NCI-H1092 treated with DMSO at 0.1 percent for 48 hours (cell line): ENCODE measurements around the gene NPS.

Experiments
- DNase-seq: peaks from one replicate; lab custom pipeline; 2025; lab: John Stamatoyannopoulos, UW

NPS gene

GRCh38 chr10:127549009-127549408 lies at the start of gene NPS:
Gene NPS (plus strand): TSS chr10:127549309. CDS start chr10:127549369, 60 bp downstream.
- DNase-seq: no peak

- DNase-seq: no peak
Measured at GRCh38 chr10:127500127-127500526, 49.0 kb upstream of the NPS start.

GRCh38 chr10:127506094-127506493 lies 43.0 kb upstream of the NPS start:
- no peak for DNase-seq

- no peak for DNase-seq
Measured at GRCh38 chr10:127522298-127522697, 26.8 kb upstream of the NPS start.

- DNase-seq: no peak
Measured at GRCh38 chr10:127523476-127523875, 25.6 kb upstream of the NPS start.

GRCh38 chr10:127524229-127524628 lies 24.9 kb upstream of the NPS start:
- DNase-seq: no peak

- peak; percentile 6 for DNase-seq
Measured at GRCh38 chr10:127524908-127525665, 24.0 kb upstream of the NPS start.

- DNase-seq: no peak
Measured at GRCh38 chr10:127525686-127526085, 23.4 kb upstream of the NPS start.

GRCh38 chr10:127526161-127526560 lies 22.9 kb upstream of the NPS start:
- peak; percentile 88 for DNase-seq

- DNase-seq: no peak
Measured at GRCh38 chr10:127527320-127527719, 21.8 kb upstream of the NPS start.

- peak; percentile 60 for DNase-seq
Measured at GRCh38 chr10:127527891-127528290, 21.2 kb upstream of the NPS start.

GRCh38 chr10:127532193-127532592 lies 16.9 kb upstream of the NPS start:
- no peak for DNase-seq

- no peak for DNase-seq
Measured at GRCh38 chr10:127532659-127533058, 16.4 kb upstream of the NPS start.

- no peak for DNase-seq
Measured at GRCh38 chr10:127534074-127534473, 15.0 kb upstream of the NPS start.

- DNase-seq: no peak
Measured at GRCh38 chr10:127534496-127534895, 14.6 kb upstream of the NPS start.

GRCh38 chr10:127535802-127536515 lies 13.2 kb upstream of the NPS start:
- peak; percentile 11 for DNase-seq

- no peak for DNase-seq
Measured at GRCh38 chr10:127536972-127537760, 11.9 kb upstream of the NPS start.

- no peak for DNase-seq
Measured at GRCh38 chr10:127537924-127538323, 11.2 kb upstream of the NPS start.

- DNase-seq: no peak
Measured at GRCh38 chr10:127548022-127548421, 1.1 kb upstream of the NPS start.

GRCh38 chr10:127550861-127551260 lies 1.8 kb downstream of the NPS start:
- peak; percentile 23 for DNase-seq

- no peak for DNase-seq
Measured at GRCh38 chr10:127552446-127552845, 3.3 kb downstream of the NPS start.

- DNase-seq: no peak
Measured at GRCh38 chr10:127553417-127553816, 4.3 kb downstream of the NPS start.

GRCh38 chr10:127556916-127557315 lies 7.8 kb downstream of the NPS start:
- DNase-seq: no peak
